ENCODE measurements around the gene FRRS1L. TPM values are rescaled to one million over a fixed set of nuclear protein-coding genes. Genes with fewer than 3 reads are reported as not detected.

FRRS1L gene
- polyA plus RNA-seq, 1 experiment: 0.04 TPM

DNA sequence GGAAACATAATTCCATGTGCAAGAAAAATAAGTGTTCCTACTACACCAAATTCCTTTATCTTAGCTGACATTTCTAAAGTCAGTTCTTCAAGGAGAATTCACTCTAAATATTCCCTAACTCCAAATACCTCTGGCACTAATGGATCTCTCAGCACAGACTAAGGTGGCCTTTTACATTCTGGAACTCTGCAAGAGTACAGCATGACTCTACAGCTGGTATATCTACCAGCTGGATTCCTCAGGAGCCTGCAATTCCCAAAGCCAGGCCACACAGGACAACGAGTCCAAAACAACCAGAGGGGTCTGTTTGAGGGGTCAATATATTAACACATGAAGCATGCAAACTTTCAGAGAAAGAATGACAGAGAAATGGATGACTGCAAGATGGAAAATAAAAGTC is 74.5 kb downstream of the FRRS1L start:
- peaks cover 2% of the 10 kb centered on the region; the same call in 1 of the 2 replicates for H3K36me3 ChIP-seq (ENCODE audit: control insufficient read depth, insufficient read depth, low read length)
- H3K27me3 ChIP-seq (ENCODE audit: control insufficient read depth, insufficient read depth, low read length): no peaks in the 10 kb centered on the region
- ChIA-PET CTCF (interaction anchor here (0.6 kb wide), 1 partner anchor 83 kb away, joined by 3 read pairs; no protein-coding TSS in a partner anchor), POLR2A (interaction anchor here (0.6 kb wide), 1 partner anchor 15 kb away, joined by 3 read pairs; no protein-coding TSS in a partner anchor)
- H3K4me3 ChIP-seq (ENCODE audit: low read depth, low read length): no peak overlapping the region
- no peak for DNase-seq (ENCODE audit: low read depth)
- TF ChIP-seq, protein P1, sequence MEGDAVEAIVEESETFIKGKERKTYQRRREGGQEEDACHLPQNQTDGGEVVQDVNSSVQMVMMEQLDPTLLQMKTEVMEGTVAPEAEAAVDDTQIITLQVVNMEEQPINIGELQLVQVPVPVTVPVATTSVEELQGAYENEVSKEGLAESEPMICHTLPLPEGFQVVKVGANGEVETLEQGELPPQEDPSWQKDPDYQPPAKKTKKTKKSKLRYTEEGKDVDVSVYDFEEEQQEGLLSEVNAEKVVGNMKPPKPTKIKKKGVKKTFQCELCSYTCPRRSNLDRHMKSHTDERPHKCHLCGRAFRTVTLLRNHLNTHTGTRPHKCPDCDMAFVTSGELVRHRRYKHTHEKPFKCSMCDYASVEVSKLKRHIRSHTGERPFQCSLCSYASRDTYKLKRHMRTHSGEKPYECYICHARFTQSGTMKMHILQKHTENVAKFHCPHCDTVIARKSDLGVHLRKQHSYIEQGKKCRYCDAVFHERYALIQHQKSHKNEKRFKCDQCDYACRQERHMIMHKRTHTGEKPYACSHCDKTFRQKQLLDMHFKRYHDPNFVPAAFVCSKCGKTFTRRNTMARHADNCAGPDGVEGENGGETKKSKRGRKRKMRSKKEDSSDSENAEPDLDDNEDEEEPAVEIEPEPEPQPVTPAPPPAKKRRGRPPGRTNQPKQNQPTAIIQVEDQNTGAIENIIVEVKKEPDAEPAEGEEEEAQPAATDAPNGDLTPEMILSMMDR (IDR thresholded peaks at IDR 0.05; ENCODE audit: insufficient read depth, low read depth, low read length): no peak

DNA sequence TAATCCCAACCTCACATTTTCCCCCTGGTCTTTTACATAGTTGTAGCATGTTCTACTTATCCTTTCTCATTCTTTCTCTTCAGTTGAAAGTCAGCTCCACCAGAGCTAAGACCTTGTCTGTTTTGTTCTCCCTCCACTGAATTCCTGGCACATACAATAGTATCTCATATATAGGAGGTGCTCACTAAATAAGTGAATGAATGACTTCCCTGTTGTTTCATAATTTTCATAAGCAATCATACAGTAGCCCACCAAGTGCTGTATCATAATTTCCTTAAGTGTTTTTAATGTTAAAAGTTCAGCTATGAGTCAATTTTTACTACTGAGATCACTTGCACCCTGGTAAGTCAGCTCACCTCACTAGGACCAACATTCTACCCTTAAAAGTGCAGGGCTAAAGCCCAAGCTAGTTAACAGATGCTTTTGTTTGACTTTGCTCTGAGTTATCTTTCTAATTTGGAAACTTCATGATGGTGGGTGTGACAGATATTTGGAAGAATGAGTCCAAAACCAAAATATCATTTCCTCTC is 74.9 kb downstream of the FRRS1L start:
- peaks cover 2% of the 10 kb centered on the region; the same call in 1 of the 2 replicates for H3K36me3 ChIP-seq (ENCODE audit: control insufficient read depth, insufficient read depth, low read length)
- ChIA-PET CTCF (interaction anchor here (0.6 kb wide), 1 partner anchor 83 kb away, joined by 3 read pairs; no protein-coding TSS in a partner anchor), POLR2A (interaction anchor here (0.6 kb wide), 1 partner anchor 16 kb away, joined by 3 read pairs; no protein-coding TSS in a partner anchor)
- no peaks in the 10 kb centered on the region for H3K27me3 ChIP-seq (ENCODE audit: control insufficient read depth, insufficient read depth, low read length)
- TF ChIP-seq, protein P1 (IDR thresholded peaks at IDR 0.05; ENCODE audit: insufficient read depth, low read depth, low read length): no peak
- H3K4me3 ChIP-seq (ENCODE audit: low read depth, low read length): no peak overlapping the region
- DNase-seq (ENCODE audit: low read depth): no peak

DNA sequence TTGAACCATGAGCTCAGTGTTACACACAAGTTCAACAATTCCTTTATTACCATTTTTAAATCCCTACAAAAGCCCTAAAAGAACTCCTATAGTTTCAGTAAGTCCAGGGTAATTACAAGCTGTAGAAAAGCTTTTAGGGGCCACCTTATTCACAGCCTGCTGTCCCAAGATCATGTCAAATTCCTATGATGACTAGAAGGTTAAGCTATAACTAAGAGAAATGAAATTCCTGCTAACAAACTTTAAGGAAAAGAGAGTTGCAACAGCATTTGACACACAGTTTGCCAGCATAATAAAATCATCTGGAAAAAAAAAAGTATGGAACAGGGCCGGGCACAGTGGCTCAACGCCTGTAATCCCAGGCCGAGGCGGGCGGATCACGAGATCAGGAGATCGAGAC is 78.8 kb downstream of the FRRS1L start:
- TF ChIP-seq, protein P1 (IDR thresholded peaks at IDR 0.05; ENCODE audit: insufficient read depth, low read depth, low read length): no peak
- H3K27me3 ChIP-seq (ENCODE audit: control insufficient read depth, insufficient read depth, low read length): no peaks in the 10 kb centered on the region
- H3K36me3 ChIP-seq (ENCODE audit: control insufficient read depth, insufficient read depth, low read length): peaks cover 2% of the 10 kb centered on the region
- DNase-seq (ENCODE audit: low read depth): no peak
- no peak overlapping the region for H3K4me3 ChIP-seq (ENCODE audit: low read depth, low read length)
- ChIA-PET CTCF (interaction anchor here (0.9 kb wide), 1 partner anchor 10 kb away, joined by 3 read pairs; no protein-coding TSS in a partner anchor), POLR2A (no interaction called here)

DNA sequence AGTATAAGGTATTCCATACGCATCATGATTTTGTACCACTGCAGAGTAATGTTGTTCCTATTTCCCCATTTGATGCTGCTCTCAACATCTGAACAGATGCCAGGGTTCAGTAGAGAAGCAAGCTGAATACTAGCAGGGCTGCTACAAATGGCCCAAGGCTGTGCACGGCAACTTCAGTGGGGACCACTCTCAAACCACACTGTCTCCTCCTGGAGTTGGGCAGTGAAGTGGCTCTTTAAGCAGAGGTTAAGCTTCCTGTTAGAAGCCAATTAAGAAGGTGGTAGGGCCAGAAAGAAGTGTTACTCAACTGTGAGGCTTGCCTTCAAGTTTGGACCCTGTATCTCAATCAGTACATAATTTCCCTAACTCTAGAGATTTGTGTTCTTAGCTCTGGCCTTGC is 79.3 kb downstream of the FRRS1L start:
- ChIA-PET POLR2A (no interaction called here), CTCF (interaction anchor here (0.9 kb wide), 1 partner anchor 10 kb away, joined by 3 read pairs; no protein-coding TSS in a partner anchor)
- no peak overlapping the region for H3K4me3 ChIP-seq (ENCODE audit: low read depth, low read length)
- H3K27me3 ChIP-seq (ENCODE audit: control insufficient read depth, insufficient read depth, low read length): no peaks in the 10 kb centered on the region
- TF ChIP-seq, protein P1 (IDR thresholded peaks at IDR 0.05; ENCODE audit: insufficient read depth, low read depth, low read length): no peak
- peaks cover 2% of the 10 kb centered on the region for H3K36me3 ChIP-seq (ENCODE audit: control insufficient read depth, insufficient read depth, low read length)
- DNase-seq (ENCODE audit: low read depth): no peak

DNA sequence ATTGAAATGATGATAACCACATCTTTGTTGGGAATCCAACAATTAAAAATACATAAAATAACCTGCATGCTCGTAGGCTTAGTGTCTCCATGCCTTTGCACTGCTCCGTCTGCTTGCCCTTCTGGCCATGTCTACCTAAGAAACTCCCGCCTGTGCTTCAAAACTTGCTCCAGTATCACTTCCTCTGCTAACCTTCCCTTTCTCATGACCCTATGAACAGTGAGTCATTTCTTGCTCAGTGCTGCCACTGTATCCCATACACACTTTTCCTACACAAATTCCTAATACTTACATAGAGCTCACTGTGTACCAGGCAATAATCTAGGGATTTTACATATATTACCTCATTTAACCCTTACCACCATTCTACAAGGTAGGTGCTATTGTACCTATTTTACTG is 80.8 kb downstream of the FRRS1L start:
- CTCF ChIA-PET: interaction anchor here (0.5 kb wide), 1 partner anchor 38 kb away, joined by 4 read pairs; no protein-coding TSS in a partner anchor
- H3K4me3 ChIP-seq (ENCODE audit: low read depth, low read length): no peak overlapping the region
- H3K27me3 ChIP-seq (ENCODE audit: control insufficient read depth, insufficient read depth, low read length): no peaks in the 10 kb centered on the region
- TF ChIP-seq, protein P1 (IDR thresholded peaks at IDR 0.05; ENCODE audit: insufficient read depth, low read depth, low read length): no peak
- peaks cover 2% of the 10 kb centered on the region for H3K36me3 ChIP-seq (ENCODE audit: control insufficient read depth, insufficient read depth, low read length)
- POLR2A ChIA-PET: interaction anchor here (0.6 kb wide), 1 partner anchor 12 kb away, joined by 3 read pairs; no protein-coding TSS in a partner anchor
- no peak for DNase-seq (ENCODE audit: low read depth)
